Tracheal epithelial cell (primary cell): ENCODE measurements around the gene MYH2. TPM values are rescaled to one million over a fixed set of nuclear protein-coding genes. Genes with fewer than 3 reads are reported as not detected.

Source experiments
- total RNA-seq: library from RNA; depleted of rRNA; stranded (reverse); fragments of >200 nt; gene quantifications from 2 replicates; pipeline ENCODE4 v1.2.1, GENCODE V29; 2014

The MYH2 gene
- not detected in 2 replicates for total RNA-seq

GRCh38 chr17:10549096-10549842 lies at the start of gene MYH2:
MYH2 (minus strand) TSS chr17:10549658; CDS start chr17:10547920, 1,738 bp downstream.

GRCh38 chr17:10518271-10519037 lies 31.0 kb downstream of the MYH2 start, which contains the start of gene MYH1:
MYH1 (minus strand) TSS chr17:10518542; CDS start chr17:10516642, 1,900 bp downstream.

Other genes starting within 250 kb of the MYH2 start
- not detected in 2 replicates for gene MYH13, start 176.7 kb downstream of the MYH2 start, total RNA-seq
- gene MYH8, start 127.7 kb downstream of the MYH2 start, total RNA-seq: not detected in 2 replicates
- not detected in 2 replicates for gene MYH4, start 80.1 kb downstream of the MYH2 start, total RNA-seq
- not detected in 2 replicates for gene MYH1, start 31.1 kb downstream of the MYH2 start, total RNA-seq
- gene MYH3, start 107.7 kb upstream of the MYH2 start, total RNA-seq: under 0.01 and 0.48 TPM in 2 replicates
- gene SCO1, start 147.9 kb upstream of the MYH2 start, total RNA-seq: 28.0 and 28.3 TPM in 2 replicates
- gene ADPRM, start 147.9 kb upstream of the MYH2 start, total RNA-seq: 10.1 and 16.2 TPM in 2 replicates
- gene TMEM220, start 180.4 kb upstream of the MYH2 start, total RNA-seq: 0.96 and 2.8 TPM in 2 replicates